RWPE1 (cell line): Measurements from ENCODE around the gene EXOC7.

Experiments used
- CTCF ChIA-PET: fragments of 350-600 bp; sonication (Branson Sonifier 250); formaldehyde crosslinking; extraction: SDS; loops from one replicate; lab custom pipeline; 2021; lab: Yijun Ruan, JAX
- POLR2A ChIA-PET: fragments of 400-600 bp; formaldehyde crosslinking; extraction: SDS; loops from one replicate; lab custom pipeline; 2020; ENCODE audit warnings: antibody characterized with exemption; ENCODE audit not compliant: low non-redundant PET; lab: Yijun Ruan, JAX
- DNase-seq: peaks from one replicate; pipeline ENCODE4 v3.0.0; 2012; ENCODE audit warnings: low spot score
- H3K27ac ChIP-seq: fragments of 450-650 bp; 2 replicates; pipeline ENCODE4 v1.5.1; 2017
- CTCF ChIP-seq: fragments of 450-650 bp; conservative IDR thresholded peaks from 2 replicates; pipeline ENCODE4 v1.5.1; 2017; ENCODE audit warnings: low read depth, mild to moderate bottlenecking

Gene EXOC7

GRCh38 chr17:76053246-76054111, 50.1 kb downstream of the EXOC7 start:
- peak; percentile 78 for DNase-seq
- TF ChIP-seq CTCF = no peak
- ChIA-PET POLR2A (interaction anchor here (0.6 to 0.7 kb wide), 3 partner anchors 10 to 27 kb away, joined by 4 to 5 read pairs (median 5); no protein-coding TSS in a partner anchor), CTCF (interaction anchor here (0.6 to 1.0 kb wide), 3 partner anchors 39 to 283 kb away, joined by 3 to 5 read pairs (median 3); no protein-coding TSS in a partner anchor)
- no peak overlapping the region; the same call in 1 of the 2 replicates for H3K27ac ChIP-seq

GRCh38 chr17:76051561-76051960, 52.0 kb downstream of the EXOC7 start:
- no peak for DNase-seq
- no peak overlapping the region for H3K27ac ChIP-seq
- TF ChIP-seq CTCF = no peak
- ChIA-PET POLR2A (no interaction called here), CTCF (interaction anchor here (0.6 kb wide), 1 partner anchor 336 kb away, joined by 5 read pairs; no protein-coding TSS in a partner anchor)

GRCh38 chr17:76050538-76051467, 52.8 kb downstream of the EXOC7 start:
- DNase-seq = no peak
- ChIA-PET CTCF (no interaction called here), POLR2A (no interaction called here)
- H3K27ac ChIP-seq = no peak overlapping the region
- no peak for TF ChIP-seq CTCF

GRCh38 chr17:76049836-76050537, 53.6 kb downstream of the EXOC7 start:
- CTCF ChIA-PET = no interaction called here
- DNase-seq = no peak
- no peak overlapping the region for H3K27ac ChIP-seq

GRCh38 chr17:76049239-76049638, 54.3 kb downstream of the EXOC7 start:
- ChIA-PET CTCF (no interaction called here), POLR2A (no interaction called here)
- no peak for DNase-seq
- TF ChIP-seq CTCF = no peak
- H3K27ac ChIP-seq = no peak overlapping the region

More at GRCh38 chr17:76049836-76050537, 53.6 kb downstream of the EXOC7 start:
- TF ChIP-seq CTCF = no peak
- POLR2A ChIA-PET = no interaction called here

GRCh38 chr17:76048711-76049110, 54.9 kb downstream of the EXOC7 start:
- CTCF ChIA-PET = no interaction called here
- DNase-seq = no peak
- POLR2A ChIA-PET = no interaction called here
- TF ChIP-seq CTCF = no peak
- no peak overlapping the region for H3K27ac ChIP-seq
